GM18508 (cell line): ENCODE results near the gene HDAC5.
"Not testable (repeated sequence)": the region's sequence is repeated elsewhere in the genome, so short reads cannot be mapped to it uniquely, and the experiment has no call there.

Experiments
- ATAC-seq: cut with Tn5 transposase; IDR thresholded peaks from one replicate; pipeline ENCODE4 v1.9.1; 2021; ENCODE audit warnings: moderate number of reproducible peaks; ENCODE audit not compliant: insufficient read depth, unreplicated experiment

HDAC5 gene

GRCh38 chr17:44071772-44072171, 51.7 kb downstream of the HDAC5 start:
- ATAC-seq: no peak

GRCh38 chr17:44071198-44071520, 52.3 kb downstream of the HDAC5 start:
- no peak for ATAC-seq

GRCh38 chr17:44070455-44071197, 52.8 kb downstream of the HDAC5 start, which contains the start of gene G6PC3:
G6PC3 (plus strand) TSS chr17:44070735; CDS start chr17:44070966, 231 bp downstream.
- peak; percentile 38 for ATAC-seq

- no peak for ATAC-seq
Measured at GRCh38 chr17:44069974-44070454, 53.4 kb downstream of the HDAC5 start.

GRCh38 chr17:44067545-44067940, 55.9 kb downstream of the HDAC5 start:
- no peak for ATAC-seq

- no peak for ATAC-seq
Measured at GRCh38 chr17:44066204-44066930, 57.1 kb downstream of the HDAC5 start, which contains the start of gene LSM12. LSM12 (minus strand) TSS chr17:44066671; CDS start chr17:44066587, 84 bp downstream.

GRCh38 chr17:44065668-44066203, 57.7 kb downstream of the HDAC5 start:
- ATAC-seq: no peak

- no peak for ATAC-seq
Measured at GRCh38 chr17:44063704-44064639, 59.5 kb downstream of the HDAC5 start.

- no peak for ATAC-seq
Measured at GRCh38 chr17:44062871-44063270, 60.6 kb downstream of the HDAC5 start.

GRCh38 chr17:44061446-44061845, 62.0 kb downstream of the HDAC5 start:
- ATAC-seq: no peak

GRCh38 chr17:44059101-44059892, 64.1 kb downstream of the HDAC5 start:
- no peak for ATAC-seq

- ATAC-seq: no peak
Measured at GRCh38 chr17:44053125-44053872, 70.1 kb downstream of the HDAC5 start.

- no peak for ATAC-seq
Measured at GRCh38 chr17:44049294-44050060, 74.0 kb downstream of the HDAC5 start.

- not testable (repeated sequence) for ATAC-seq
Measured at GRCh38 chr17:44046893-44047292, 76.5 kb downstream of the HDAC5 start.

GRCh38 chr17:44045486-44045885, 78.0 kb downstream of the HDAC5 start:
- ATAC-seq: no peak

- ATAC-seq: no peak
Measured at GRCh38 chr17:44044071-44044470, 79.4 kb downstream of the HDAC5 start.

- no peak for ATAC-seq
Measured at GRCh38 chr17:44043272-44043696, 80.2 kb downstream of the HDAC5 start.
